ENCODE measurements around the gene PMS2.
"Not testable (repeated sequence)": the region's sequence is repeated elsewhere in the genome, so short reads cannot be mapped to it uniquely, and the experiment has no call there.

DNA sequence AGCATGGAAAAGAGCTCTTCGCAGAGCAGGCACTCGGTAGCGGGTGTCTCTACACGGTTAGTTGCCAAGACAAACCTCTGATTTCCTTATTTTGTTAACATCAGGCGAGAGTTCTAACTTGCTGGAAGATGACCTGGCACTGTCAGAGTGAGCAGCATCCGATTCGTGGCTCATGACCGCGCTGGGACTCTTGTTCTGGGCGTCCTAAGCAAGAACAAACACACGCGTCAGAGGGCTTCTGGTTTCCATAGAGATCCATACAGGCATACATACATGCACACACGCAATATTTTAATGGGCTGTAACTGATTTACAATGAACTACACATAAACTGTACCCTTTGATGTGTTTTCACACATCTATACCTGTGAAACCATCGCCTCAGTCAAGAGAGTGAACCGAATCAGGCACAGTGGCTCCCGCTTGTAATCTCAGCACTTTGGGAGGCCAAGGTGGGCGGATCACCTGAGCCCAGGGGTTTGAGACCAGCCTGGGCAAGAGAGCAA lies 73.9 kb downstream of the PMS2 start:
- TF ChIP-seq, protein P1, sequence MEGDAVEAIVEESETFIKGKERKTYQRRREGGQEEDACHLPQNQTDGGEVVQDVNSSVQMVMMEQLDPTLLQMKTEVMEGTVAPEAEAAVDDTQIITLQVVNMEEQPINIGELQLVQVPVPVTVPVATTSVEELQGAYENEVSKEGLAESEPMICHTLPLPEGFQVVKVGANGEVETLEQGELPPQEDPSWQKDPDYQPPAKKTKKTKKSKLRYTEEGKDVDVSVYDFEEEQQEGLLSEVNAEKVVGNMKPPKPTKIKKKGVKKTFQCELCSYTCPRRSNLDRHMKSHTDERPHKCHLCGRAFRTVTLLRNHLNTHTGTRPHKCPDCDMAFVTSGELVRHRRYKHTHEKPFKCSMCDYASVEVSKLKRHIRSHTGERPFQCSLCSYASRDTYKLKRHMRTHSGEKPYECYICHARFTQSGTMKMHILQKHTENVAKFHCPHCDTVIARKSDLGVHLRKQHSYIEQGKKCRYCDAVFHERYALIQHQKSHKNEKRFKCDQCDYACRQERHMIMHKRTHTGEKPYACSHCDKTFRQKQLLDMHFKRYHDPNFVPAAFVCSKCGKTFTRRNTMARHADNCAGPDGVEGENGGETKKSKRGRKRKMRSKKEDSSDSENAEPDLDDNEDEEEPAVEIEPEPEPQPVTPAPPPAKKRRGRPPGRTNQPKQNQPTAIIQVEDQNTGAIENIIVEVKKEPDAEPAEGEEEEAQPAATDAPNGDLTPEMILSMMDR (IDR thresholded peaks at IDR 0.05) = not testable (repeated sequence)
- not testable (repeated sequence) for TF ChIP-seq EZH2 (IDR thresholded peaks at IDR 0.05; ENCODE audit: borderline replicate concordance, insufficient read depth, low read depth, low read length, poor library complexity, severe bottlenecking)

Measured in B cell (primary cell).